ENCODE measurements around the gene PSME2.

DNA sequence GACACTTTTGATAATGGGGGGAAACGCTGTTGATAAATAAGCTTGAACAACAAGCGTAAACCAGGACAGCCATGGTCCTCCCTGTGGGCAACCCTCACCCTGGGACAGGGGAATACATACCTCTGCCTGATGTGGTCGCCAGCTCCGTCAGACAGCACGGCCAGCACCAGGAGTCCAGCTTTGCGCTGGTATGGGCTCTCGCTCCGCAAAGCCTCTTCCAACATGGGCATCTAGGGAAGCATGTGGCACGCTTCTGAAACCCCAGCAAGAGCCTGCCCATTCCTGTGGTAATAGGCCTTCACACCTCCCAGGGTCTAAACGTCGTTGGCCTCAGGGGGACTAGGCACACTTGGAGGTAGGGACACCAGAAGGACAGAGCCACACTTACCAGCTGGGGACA lies 39.3 kb upstream of the PSME2 start:
- no peak for TF ChIP-seq CTCF (IDR thresholded peaks at IDR 0.05; ENCODE audit: insufficient read depth, low read length)
- no peak for TF ChIP-seq REST (IDR thresholded peaks at IDR 0.05; ENCODE audit: insufficient replicate concordance, low read depth)
- TF ChIP-seq SPI1 (IDR thresholded peaks at IDR 0.05; ENCODE audit: borderline replicate concordance, low read depth): no peak
- TF ChIP-seq POLR2AphosphoS5 (IDR thresholded peaks at IDR 0.05; ENCODE audit: low read depth): no peak
- TF ChIP-seq GABPA (IDR thresholded peaks at IDR 0.05; ENCODE audit: low read depth): no peak
